Measurements from ENCODE around the gene LY6G5C. TPM values are rescaled to one million over a fixed set of nuclear protein-coding genes. Genes with fewer than 3 reads are reported as not detected.

Gene LY6G5C
- total and polyA plus RNA-seq, 2 of the 13 experiments (the other 11 are each of a cell fraction or from before 2014, with no cell fraction given): 0.33 to 0.55 TPM

DNA sequence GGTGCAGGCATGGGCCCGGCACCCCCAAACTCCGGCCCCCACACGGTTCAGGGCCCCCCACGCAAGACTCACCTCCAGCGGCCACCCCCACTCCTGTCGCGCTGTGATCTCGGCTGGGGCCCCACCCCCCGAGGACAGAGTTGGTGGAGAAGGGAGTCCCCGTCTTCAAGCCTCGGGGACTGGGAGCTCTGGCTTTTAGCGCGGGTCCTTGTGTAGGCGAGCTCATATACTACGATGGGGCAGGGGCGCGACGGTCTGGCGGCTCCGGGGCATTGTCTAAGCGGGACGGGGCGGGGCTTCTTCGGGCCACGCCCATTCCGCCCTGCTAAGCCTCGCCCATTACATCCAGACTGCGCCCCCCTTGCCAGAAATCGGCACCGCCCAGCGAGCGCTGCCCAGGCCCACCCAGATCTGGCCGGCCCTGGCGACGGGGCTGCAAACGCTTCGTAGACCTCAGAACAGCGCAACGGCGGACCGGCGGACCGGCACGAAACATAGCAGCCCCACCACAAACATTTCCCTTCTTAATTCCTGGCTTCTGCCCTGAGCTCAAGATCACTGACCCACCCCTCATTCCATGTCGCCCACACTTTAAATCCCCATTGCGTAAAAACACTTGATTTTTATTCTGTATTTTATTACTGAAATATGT, 49.2 kb upstream of the LY6G5C start (continued):
- TF ChIP-seq, protein P1, sequence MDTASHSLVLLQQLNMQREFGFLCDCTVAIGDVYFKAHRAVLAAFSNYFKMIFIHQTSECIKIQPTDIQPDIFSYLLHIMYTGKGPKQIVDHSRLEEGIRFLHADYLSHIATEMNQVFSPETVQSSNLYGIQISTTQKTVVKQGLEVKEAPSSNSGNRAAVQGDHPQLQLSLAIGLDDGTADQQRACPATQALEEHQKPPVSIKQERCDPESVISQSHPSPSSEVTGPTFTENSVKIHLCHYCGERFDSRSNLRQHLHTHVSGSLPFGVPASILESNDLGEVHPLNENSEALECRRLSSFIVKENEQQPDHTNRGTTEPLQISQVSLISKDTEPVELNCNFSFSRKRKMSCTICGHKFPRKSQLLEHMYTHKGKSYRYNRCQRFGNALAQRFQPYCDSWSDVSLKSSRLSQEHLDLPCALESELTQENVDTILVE (CRISPR knock-in tag; IDR thresholded peaks at IDR 0.05): no peak
- TF ChIP-seq, protein P2, sequence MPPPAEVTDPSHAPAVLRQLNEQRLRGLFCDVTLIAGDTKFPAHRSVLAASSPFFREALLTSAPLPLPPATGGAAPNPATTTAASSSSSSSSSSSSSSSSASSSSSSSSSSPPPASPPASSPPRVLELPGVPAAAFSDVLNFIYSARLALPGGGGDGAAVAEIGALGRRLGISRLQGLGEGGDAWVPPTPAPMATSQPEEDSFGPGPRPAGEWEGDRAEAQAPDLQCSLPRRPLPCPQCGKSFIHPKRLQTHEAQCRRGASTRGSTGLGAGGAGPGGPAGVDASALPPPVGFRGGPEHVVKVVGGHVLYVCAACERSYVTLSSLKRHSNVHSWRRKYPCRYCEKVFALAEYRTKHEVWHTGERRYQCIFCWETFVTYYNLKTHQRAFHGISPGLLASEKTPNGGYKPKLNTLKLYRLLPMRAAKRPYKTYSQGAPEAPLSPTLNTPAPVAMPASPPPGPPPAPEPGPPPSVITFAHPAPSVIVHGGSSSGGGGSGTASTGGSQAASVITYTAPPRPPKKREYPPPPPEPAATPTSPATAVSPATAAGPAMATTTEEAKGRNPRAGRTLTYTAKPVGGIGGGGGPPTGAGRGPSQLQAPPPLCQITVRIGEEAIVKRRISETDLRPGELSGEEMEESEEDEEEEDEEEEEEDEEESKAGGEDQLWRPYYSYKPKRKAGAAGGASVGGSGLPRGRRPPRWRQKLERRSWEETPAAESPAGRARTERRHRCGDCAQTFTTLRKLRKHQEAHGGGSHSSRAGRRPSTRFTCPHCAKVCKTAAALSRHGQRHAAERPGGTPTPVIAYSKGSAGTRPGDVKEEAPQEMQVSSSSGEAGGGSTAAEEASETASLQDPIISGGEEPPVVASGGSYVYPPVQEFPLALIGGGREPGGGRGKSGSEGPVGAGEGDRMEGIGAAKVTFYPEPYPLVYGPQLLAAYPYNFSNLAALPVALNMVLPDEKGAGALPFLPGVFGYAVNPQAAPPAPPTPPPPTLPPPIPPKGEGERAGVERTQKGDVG (CRISPR knock-in tag; IDR thresholded peaks at IDR 0.05; ENCODE audit: borderline replicate concordance): peak; percentile 93; the same call in 1 of the 2 replicates
- TF ChIP-seq MAFF (IDR thresholded peaks at IDR 0.05; ENCODE audit: low read depth, low read length): no peak
- no peak for TF ChIP-seq KLF9 (CRISPR knock-in tag; IDR thresholded peaks at IDR 0.05; ENCODE audit: low read depth)
- no peak for TF ChIP-seq CBX2 (IDR thresholded peaks at IDR 0.05; ENCODE audit: low read depth, low read length)
- TF ChIP-seq CBX2 (CRISPR knock-in tag; IDR thresholded peaks at IDR 0.05; ENCODE audit: low read depth): no peak
- TF ChIP-seq FLYWCH1 (CRISPR knock-in tag; IDR thresholded peaks at IDR 0.05): no peak
- no peak for TF ChIP-seq IKZF1 (IDR thresholded peaks at IDR 0.05)
- TF ChIP-seq MED1 (CRISPR knock-in tag; IDR thresholded peaks at IDR 0.05): peak; percentile 29
- TF ChIP-seq EZH2 (conservative IDR thresholded peaks at IDR 0.05; ENCODE audit: low read depth, low read length): no peak
- 0 out of 2 replicates have a peak, but pooled peaks have one; percentile 12 for TF ChIP-seq ZNF761 (CRISPR knock-in tag; conservative IDR thresholded peaks at IDR 0.05)
- no peak for TF ChIP-seq KLF11 (CRISPR knock-in tag; IDR thresholded peaks at IDR 0.05)
- no peak for TF ChIP-seq GATAD2A (CRISPR knock-in tag; IDR thresholded peaks at IDR 0.05)
- TF ChIP-seq, protein P3, sequence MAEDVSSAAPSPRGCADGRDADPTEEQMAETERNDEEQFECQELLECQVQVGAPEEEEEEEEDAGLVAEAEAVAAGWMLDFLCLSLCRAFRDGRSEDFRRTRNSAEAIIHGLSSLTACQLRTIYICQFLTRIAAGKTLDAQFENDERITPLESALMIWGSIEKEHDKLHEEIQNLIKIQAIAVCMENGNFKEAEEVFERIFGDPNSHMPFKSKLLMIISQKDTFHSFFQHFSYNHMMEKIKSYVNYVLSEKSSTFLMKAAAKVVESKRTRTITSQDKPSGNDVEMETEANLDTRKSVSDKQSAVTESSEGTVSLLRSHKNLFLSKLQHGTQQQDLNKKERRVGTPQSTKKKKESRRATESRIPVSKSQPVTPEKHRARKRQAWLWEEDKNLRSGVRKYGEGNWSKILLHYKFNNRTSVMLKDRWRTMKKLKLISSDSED (CRISPR knock-in tag; IDR thresholded peaks at IDR 0.05): no peak
- TF ChIP-seq MBD4 (IDR thresholded peaks at IDR 0.05; ENCODE audit: borderline replicate concordance, low read length): no peak
- 0 out of 2 replicates have a peak, but pooled peaks have one; percentile 43 for TF ChIP-seq MEIS2 (CRISPR knock-in tag; IDR thresholded peaks at IDR 0.05)
- no peak for TF ChIP-seq ZFY (CRISPR knock-in tag; IDR thresholded peaks at IDR 0.05)
- TF ChIP-seq, protein P4, sequence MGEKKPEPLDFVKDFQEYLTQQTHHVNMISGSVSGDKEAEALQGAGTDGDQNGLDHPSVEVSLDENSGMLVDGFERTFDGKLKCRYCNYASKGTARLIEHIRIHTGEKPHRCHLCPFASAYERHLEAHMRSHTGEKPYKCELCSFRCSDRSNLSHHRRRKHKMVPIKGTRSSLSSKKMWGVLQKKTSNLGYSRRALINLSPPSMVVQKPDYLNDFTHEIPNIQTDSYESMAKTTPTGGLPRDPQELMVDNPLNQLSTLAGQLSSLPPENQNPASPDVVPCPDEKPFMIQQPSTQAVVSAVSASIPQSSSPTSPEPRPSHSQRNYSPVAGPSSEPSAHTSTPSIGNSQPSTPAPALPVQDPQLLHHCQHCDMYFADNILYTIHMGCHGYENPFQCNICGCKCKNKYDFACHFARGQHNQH (CRISPR knock-in tag; IDR thresholded peaks at IDR 0.05): peak; percentile 10; the same call in 1 of the 2 replicates
- no peak for TF ChIP-seq SOX5 (CRISPR knock-in tag; IDR thresholded peaks at IDR 0.05; ENCODE audit: borderline replicate concordance)
- TF ChIP-seq, protein P5, sequence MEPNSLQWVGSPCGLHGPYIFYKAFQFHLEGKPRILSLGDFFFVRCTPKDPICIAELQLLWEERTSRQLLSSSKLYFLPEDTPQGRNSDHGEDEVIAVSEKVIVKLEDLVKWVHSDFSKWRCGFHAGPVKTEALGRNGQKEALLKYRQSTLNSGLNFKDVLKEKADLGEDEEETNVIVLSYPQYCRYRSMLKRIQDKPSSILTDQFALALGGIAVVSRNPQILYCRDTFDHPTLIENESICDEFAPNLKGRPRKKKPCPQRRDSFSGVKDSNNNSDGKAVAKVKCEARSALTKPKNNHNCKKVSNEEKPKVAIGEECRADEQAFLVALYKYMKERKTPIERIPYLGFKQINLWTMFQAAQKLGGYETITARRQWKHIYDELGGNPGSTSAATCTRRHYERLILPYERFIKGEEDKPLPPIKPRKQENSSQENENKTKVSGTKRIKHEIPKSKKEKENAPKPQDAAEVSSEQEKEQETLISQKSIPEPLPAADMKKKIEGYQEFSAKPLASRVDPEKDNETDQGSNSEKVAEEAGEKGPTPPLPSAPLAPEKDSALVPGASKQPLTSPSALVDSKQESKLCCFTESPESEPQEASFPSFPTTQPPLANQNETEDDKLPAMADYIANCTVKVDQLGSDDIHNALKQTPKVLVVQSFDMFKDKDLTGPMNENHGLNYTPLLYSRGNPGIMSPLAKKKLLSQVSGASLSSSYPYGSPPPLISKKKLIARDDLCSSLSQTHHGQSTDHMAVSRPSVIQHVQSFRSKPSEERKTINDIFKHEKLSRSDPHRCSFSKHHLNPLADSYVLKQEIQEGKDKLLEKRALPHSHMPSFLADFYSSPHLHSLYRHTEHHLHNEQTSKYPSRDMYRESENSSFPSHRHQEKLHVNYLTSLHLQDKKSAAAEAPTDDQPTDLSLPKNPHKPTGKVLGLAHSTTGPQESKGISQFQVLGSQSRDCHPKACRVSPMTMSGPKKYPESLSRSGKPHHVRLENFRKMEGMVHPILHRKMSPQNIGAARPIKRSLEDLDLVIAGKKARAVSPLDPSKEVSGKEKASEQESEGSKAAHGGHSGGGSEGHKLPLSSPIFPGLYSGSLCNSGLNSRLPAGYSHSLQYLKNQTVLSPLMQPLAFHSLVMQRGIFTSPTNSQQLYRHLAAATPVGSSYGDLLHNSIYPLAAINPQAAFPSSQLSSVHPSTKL (CRISPR knock-in tag; IDR thresholded peaks at IDR 0.05): no peak
- no peak for TF ChIP-seq GPN1 (CRISPR knock-in tag; IDR thresholded peaks at IDR 0.05; ENCODE audit: borderline replicate concordance)
